CD4-positive, alpha-beta T cell treated with Interleukin-17A for 1 hour (primary cell): ENCODE data around the gene P3H2.
"Not testable (repeated sequence)": the region's sequence is repeated elsewhere in the genome, so short reads cannot be mapped to it uniquely, and the experiment has no call there.

Experiments used
- DNase-seq: peaks from one replicate; pipeline ENCODE4 v3.0.0-alpha.2; 2020

The P3H2 gene

DNA sequence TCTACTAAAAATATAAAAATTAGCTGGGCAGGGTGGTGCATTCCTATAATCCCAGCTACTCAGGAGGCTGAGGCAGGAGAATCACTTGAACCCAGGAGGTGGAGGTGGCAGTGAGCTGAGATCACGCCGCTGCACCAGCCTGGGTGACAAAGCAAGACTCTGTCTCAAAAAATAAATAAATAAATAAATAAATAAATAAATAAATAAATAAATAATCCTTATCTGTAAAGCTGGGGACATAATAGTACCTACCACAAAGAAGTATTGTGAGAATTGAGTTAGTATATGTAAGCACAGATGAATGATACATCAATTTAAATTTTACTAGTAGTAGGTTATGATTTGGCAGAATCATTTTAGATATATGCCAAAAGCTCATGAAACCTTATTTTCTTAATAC, 41.5 kb downstream of the P3H2 start:
- not testable (repeated sequence) for DNase-seq

DNA sequence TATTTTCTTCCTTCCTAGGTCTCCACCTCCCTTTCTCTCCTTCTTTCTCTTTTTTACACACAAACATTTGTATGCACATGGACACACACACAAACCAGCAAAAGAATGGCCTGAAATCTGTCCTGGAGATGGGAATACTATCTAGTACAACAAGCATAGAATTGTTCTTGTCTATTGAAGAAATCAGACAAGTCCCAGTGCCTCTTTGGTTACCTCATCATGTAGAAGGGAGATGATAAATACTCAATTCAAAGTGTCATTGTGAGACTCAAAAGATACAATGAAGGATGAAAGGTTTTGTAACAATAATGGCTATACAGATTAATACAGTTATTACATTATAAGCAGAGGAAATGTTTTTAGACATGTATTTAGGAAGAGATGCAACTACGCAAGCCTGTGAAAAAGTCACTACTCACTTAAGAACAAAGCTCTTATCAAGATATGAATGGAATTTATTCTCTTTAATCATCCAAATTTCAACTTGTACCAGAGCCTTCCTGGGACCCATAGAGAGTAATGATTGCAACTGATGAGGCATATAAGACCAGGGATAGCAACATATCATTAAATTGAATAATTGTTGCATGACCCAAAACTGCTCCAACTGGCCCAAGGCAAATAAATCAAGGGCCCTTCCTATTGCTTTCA, 43.2 kb downstream of the P3H2 start:
- no peak for DNase-seq

DNA sequence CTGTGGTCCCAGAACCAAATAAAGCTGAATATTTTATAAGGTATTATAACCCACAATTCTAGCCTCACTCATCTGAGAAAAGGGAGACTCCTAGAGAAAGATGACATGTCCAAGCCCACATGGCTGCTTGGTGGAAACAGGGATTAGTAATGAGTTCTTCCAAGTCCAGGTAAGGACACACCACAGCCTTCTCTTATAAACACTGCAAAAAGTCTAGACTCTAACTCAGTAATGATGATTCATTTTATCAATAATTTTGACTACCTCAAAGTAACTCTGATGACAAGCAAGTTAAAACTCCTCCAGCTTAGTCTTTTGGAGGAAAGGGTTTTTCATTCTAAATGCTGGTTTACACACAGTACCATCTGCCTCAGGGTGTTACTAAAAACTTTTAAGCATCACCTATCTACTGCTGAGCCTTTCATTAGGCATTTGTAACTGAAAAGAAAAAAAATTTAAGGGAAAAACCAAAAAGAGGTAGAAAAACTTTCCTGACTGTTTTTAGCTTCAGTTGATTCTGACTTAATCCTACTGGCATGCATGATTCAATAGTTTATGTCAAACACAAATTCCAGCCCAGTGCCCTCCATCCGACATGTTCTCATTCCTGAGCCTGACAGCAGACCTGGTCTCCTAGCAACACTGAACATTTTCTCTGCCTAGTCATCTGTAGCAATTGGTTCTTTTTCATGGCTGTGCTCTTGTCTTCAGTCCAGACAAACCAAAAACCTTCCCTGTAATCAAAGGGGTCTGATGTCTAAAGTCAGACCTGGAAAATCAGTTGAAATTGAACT, 43.9 kb downstream of the P3H2 start:
- DNase-seq = no peak

DNA sequence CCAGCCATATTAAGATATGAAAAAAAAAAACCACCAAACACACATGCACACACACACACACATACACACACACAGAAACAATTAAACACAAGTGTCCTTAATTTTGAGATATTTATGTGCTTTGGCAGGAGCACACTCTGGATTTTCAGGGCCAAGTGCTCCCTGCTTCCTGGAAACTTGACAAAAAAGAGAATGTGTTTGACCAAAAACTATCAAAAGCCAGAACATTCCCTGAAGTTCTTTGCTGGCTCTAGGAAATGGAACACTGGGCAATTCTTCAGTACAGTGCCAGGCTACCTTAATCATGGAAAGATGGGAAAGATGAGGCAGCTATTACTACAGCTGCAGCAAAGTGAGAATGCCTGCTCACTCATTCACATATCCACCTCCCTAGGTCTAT, 44.6 kb downstream of the P3H2 start:
- DNase-seq = no peak

DNA sequence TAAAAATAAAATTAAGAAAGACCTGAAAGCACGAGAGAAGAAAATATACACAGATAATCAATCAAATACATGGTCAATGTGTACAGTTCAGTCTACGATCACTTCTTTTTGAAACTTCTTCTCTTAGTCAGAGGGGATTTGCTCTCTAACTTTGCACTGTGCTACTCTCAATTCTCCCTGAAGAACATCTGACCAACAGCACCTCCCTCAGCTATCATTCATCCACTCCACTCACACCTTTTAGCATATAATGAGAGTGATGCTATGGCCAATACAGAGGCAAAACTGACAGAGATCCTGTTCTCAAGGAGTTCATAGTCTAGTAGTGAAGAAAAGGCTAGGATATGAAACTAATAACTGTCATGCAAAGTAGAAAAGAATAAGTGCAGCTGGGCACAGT, 45.9 kb downstream of the P3H2 start:
- no peak for DNase-seq

DNA sequence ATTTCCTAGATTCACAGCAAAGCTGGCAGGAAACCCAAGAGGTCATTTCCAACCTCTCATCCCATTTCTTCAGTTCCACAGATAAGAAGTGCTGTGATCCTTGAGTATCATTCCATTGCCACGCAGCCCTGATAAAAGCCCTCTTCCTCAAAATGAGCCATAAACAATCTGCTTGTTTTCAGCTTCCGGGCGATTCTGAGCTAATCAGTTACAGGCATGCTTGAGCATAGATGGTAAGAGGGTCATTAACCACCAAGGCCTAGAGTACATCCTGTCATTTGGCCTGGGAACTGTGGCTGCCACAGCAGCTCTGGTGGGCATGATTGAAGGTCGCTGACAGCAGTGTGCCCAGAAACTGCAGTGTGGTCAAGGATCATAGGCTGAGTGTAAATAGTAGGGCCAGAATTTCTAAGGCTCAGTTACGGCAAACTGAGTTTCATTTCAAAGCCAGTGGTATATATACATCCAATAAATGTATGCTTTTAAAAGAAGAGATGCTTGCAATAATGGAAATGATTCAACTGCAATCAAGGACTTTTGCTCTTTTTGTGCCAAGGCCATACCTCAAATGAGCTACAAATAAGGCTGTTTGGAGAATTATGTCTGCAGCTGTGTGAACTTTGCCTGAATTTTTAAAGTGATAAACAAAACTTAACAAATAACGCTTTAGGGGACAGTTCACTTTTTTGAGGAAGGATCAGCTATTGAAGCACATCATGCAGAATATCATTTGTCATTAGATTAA, 47.3 kb downstream of the P3H2 start:
- no peak for DNase-seq

DNA sequence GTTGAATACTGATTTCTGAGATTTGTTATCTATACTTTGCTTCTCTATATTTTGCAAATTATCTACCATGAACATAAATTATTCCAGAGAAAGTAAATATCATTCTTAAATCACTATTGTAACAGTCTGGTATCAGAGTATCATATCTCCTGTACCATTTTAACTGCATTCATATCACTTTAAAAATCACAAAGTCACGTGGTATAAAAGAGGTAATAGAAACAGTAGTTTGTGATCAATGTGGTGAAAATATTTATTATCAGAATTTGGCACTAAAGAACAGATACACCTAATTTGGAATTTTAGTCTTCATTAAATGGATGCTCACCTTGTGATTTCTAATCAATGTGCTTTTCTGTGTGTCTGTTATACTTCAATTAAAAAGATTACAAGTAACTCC, 47.8 kb downstream of the P3H2 start:
- DNase-seq = no peak

DNA sequence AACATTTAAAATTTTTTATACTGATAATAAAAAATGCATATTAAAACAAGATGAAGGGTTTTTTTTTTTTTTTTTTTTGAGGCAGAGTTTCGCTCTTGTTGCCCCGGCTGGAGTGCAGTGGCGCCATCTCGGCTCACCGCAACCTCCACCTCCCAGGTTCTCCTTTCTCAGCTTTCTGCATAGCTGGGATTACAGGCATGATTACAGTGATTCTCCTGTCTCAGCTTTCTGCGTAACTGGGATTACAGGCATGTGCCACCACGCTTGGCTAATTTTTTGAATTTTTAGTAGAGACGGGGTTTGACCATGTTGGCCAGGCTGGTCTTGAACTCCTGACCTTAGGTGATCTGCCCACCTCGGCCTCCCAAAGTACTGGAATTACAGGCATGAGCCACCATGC, 48.8 kb downstream of the P3H2 start:
- not testable (repeated sequence) for DNase-seq

DNA sequence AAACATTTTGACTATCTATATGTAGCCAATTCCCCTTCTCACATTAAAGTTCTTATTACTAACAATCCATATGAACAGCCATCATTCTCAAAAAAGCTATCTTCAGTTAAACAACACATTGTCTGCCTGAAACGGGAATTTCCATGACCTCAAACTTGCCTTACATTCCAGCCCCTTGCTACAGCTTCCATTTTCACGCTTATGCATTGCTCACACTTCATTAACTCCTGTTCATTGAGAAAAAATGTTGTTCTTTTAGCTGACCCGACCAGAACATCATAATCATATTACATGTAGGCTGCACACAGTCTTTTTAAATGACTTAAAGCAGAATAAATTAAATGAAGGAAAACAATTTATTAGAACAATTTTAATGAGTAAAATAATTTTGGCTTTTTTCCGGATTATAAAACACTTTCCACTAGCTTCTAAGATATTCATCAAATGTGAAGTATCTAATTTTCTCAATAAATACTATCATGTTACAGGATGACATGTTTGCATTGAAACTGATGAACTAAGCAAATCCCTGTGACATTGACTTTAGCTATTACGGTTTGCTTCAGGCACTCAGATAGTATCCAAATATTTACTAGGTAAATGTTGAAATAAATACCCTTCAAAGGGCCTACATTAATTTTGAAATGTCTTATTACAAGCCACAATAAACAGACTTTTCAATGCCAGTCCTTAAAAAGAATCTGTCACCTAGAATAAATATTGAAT, 49.9 kb downstream of the P3H2 start:
- DNase-seq = no peak

DNA sequence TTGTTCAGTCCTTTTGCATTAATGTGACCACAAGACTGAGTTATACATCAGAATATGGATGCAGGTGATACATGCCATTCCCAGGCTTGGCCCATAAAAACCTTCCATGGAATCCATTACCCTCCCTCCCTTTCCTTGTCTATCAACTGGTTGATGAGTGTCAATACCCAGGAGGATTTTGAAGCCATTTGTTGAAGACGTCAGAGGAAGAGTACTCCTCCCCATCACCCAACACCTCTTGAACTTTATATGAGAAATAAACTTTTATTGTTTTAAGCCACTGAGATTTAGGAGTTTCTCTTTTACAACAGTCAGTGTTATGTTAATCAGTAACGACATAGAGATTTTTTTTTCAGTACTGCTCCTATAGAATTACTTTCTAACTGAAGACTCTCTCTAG, 55.5 kb downstream of the P3H2 start:
- no peak for DNase-seq

DNA sequence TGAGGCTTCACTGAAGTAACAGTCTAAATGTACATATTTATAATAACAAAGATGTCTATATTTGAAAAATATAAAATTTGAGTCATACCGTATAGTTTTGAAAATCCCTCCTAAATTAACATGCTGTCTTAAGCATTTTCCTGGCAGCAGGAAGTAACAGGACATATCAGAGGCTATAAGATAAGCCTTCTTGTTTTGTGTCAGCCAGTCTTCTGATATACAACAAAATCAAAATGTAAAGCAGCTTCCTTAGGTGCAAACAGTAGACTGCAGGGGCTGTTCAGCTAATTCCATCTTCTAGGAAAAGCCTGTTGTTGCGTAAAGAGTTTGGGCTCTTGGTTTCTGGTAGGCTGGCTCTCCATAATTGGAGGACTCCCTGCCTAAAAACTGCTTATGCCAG, 56.0 kb downstream of the P3H2 start:
- DNase-seq = no peak

DNA sequence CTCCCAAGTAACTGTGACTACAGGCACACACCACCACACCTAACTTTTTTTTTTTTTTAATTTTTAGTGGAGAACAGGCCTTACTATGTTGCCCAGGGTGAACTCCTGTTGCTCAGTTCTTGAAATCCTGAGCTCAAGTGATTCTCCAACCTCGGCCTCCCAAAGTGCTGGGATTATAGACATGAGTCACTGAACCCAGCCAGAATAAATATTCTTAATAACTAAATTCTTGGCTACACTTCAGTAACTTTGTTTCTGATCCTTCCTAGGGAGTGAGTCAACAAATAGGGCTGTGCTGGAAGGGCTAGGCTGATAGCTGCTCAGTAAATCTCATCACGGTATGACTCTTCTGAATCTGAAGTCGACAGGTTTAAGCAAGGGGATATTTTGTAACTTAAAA, 56.6 kb downstream of the P3H2 start:
- DNase-seq = no peak

DNA sequence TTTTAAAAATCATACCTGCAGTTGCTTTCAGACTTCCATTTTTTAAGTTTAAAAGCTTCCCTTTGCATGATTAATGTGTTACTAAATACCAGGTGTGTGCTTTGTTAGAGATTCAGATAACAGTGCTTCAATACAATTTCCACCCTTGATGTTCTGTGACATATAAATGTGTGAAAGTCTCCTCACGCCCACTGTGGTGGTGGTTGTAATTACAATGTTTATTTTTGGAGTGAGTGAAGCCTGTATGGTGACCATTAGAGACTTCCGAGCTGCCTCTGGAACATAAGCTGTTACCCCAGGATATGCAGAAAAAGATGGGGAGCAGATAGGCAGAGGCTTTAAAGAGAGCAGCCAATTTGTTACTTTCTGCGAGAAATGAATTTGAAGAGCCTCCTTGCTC, 57.2 kb downstream of the P3H2 start:
- DNase-seq = no peak

DNA sequence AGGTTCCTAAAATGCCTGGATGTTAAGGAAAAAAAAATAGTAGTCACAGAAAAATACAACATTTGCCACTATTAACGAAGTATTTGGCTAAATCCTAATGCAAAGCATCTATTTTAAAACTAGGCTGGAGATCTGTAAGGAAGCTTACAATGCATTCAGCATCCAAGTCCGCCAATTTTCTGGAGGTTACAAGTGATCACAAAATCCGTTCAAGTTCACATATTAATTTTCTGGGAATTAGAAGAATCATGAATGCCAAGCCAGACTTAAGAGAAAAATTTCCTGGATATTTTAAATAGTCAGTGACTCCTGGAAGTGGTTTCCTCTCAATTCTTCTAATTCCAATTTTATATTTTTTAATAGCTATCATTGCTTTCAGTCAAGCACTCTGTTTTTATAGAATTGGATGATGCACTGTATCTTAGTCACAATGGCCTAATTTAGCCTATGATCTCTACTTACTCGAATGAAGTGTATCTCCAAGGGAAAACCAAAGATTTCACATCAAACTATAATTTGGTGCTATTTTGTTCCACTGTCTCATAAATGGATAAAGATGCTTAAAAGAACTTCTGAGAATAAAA, 60.4 kb downstream of the P3H2 start:
- DNase-seq = no peak

DNA sequence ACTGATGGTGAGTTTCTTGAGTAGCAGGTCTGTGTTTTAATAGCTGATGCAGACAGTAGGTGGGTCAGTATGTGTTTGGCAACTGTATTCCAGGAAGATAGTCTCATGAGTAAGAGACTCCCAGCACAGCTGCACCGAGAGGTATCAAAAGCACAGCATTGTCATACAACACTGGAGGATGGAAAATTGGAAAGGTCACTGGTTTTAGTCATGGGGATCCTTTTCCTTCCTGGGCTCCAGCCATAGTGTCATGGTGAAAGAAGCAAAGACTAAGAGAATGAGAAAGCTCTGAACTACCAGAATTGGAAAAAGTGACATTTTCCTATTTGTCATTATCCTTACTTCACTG, 61.5 kb downstream of the P3H2 start:
- no peak for DNase-seq

DNA sequence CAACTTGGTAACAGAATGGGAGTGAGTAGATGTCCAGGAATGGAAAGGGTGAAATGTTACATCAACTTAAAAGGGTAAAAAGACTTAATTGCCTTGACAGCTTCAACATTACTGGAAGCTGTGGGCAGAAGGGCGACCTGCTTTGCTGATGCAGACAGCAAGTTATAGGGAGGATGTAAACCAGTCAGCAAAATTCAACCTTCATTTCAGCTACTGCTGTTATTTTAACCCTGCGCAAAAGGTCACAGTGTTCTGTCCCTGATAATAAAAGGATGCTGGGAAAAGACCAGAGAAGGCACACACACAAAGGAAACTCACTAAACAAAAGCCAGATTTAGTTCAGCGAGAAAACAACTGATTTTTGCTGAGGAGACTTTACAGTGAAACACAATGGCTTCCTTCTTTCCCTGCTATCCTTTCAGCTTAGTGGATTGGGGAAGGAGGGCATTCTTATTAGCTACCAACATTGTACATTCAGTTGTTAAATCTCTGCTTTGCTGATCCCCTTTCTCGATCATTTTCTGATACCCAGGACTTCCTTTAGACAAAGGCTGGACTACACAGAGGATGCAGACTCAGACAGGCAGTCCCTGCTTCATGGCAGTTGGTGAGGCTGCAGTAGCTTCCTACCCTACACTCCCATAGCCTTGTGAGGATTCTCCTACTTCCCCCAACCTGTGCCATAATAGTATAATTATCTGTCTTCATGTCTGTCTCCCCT, 62.0 kb downstream of the P3H2 start:
- DNase-seq = no peak

DNA sequence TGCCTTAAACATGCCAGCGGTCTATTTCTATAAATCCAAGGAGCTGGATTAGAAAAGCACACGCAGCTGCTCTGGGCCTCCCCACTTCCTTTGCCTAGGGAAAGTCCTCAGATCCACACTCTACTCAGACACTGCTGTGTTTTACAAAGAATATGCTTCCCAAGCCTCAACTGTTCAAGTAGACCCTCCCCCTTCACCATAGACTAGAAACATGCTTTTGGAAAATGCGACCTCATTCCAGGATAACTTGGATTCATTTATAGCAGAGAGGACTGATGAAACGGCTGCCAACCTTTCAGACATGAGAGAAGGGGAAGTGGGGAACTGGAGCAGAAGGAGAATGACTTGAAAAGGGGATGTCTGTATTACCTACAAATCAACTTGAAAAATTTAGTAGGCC, 64.0 kb downstream of the P3H2 start:
- DNase-seq = no peak

DNA sequence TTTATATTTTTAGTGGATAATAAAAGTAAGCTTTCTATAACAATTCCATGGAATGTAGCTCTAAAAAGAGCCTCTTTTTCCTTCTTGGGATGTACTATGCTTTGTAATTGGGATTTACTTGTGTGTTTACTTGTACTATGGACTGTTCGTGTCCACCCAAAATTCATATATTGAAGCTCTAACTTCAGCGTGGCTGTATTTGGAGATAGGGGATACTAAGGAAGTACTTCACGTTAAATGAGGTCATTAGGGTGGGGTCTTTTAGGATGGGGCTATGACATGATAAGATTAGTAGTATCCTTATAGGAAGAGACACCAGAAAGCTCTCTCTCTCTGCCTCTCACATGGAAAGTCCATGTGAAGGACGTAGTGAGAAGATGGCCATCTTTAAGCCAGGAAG, 64.9 kb downstream of the P3H2 start:
- no peak for DNase-seq

DNA sequence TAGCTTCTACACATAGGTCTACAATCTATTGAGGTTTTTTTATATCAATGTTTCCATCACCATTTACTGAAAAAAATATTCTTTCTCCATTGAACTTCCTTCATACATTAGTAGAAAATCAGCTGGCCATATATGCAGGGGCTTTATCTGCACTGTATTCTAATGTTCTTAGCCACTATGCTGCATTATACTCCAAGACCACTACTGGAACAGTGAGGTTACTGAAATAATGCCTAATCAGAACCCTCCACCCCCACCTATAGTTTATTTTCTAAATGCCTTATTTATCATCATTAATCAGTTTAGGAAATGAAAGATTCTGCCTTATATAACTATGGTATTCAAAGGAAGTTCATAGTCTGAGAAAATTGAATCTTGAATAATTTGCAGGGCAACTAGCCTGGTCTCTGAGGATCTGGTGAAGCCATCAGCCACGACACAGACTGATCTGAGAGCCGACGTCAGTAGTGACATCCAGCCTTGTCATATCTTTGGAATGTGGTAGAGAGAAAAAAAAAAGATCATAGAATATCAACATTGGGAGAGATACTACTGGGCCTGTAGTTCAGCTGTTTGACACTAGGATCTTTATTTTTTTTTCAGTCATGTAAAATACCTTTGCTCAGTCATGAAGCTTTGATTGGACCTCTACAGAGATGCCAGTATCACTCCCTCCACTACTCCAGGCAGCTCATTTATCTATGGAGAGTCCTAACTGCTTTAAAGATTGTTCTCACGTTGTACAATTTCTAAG, 66.6 kb downstream of the P3H2 start:
- DNase-seq = no peak

DNA sequence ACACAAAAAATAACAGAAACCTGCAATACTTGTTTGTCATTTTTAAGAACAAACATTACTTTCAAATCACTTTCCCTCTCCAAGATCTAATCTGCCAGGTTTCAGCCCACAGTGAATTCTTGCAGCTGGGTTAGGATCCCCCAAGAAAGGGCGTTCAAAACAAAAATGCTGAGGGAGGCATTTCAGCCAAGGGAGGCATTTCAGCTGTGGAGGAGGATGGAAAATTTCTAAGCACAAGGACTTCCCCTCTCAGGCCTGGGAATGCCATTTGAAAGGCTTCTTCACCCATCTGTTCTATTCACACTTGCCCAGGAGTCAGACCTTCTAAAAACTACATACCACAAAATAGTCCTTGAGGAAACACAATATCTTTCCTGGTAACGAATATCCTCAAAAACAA, 69.1 kb downstream of the P3H2 start:
- DNase-seq = no peak

DNA sequence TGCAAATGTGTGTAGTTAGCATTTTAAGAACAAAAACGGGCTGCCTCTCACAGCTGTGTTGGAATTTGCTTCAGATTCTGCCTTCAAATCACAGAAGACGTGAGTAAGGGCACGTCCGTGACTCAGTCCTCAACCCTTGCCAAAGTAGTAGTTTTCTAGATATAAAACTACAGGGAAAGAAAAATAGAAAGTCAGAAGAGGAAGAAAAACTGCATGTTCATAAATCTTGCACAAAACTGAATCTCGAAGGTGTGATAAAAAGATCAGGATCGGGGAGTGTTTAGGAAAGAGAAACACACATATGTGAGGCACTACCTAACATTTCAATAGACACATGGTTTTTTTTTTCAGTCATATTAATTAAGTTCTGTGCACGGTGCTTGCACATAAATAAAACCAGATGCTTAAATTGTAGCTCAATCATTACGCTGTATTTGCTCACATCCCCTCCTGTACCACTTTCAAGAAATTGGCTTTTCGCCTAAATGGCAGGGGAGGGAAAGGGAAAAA, 71.7 kb downstream of the P3H2 start:
- no peak for DNase-seq

DNA sequence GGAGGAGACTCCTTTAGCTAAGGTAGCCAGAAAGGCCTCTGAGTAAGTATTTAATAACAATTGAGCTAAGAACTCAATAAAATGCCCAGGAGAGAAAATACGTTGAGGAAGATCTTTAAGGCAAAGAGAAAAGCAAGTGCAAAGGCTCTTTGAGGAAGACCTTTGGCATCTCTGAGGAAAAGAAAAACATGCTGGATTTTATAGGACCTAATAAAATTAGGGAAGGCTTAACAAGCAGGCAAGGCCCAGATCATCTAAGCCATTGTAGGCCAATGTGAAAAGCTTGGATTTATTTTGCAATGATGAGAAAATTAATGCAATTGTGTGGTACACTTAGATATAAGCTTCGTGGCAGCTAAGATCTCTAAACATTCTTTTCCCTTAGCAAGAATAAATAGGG, 75.7 kb downstream of the P3H2 start:
- DNase-seq = no peak
